WI38 (cell line): Measurements from ENCODE around the gene DAD1.
A peak's percentile ranks its signal among the peaks of the same experiment; 100 is the strongest.
"Not testable (repeated sequence)": the region's sequence is repeated elsewhere in the genome, so short reads cannot be mapped to it uniquely, and the experiment has no call there.

Experiments used
- H3K4me3 ChIP-seq: 2 replicates; pipeline ENCODE4 v1.5.1; 2011; ENCODE audit warnings: low read depth, mild to moderate bottlenecking, control low read depth, low read length
- TF ChIP-seq, protein P1 (sequence below): IDR thresholded peaks from 2 replicates; pipeline ENCODE4 v1.5.1; 2012; ENCODE audit warnings: low read depth, mild to moderate bottlenecking, control low read depth, low read length

The DAD1 gene

GRCh38 chr14:22556990-22557623 lies 31.9 kb downstream of the DAD1 start:
- H3K4me3 ChIP-seq, result peak overlapping the region; percentile 41
- TF ChIP-seq, protein P1, sequence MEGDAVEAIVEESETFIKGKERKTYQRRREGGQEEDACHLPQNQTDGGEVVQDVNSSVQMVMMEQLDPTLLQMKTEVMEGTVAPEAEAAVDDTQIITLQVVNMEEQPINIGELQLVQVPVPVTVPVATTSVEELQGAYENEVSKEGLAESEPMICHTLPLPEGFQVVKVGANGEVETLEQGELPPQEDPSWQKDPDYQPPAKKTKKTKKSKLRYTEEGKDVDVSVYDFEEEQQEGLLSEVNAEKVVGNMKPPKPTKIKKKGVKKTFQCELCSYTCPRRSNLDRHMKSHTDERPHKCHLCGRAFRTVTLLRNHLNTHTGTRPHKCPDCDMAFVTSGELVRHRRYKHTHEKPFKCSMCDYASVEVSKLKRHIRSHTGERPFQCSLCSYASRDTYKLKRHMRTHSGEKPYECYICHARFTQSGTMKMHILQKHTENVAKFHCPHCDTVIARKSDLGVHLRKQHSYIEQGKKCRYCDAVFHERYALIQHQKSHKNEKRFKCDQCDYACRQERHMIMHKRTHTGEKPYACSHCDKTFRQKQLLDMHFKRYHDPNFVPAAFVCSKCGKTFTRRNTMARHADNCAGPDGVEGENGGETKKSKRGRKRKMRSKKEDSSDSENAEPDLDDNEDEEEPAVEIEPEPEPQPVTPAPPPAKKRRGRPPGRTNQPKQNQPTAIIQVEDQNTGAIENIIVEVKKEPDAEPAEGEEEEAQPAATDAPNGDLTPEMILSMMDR, result peak; percentile 97

DNA sequence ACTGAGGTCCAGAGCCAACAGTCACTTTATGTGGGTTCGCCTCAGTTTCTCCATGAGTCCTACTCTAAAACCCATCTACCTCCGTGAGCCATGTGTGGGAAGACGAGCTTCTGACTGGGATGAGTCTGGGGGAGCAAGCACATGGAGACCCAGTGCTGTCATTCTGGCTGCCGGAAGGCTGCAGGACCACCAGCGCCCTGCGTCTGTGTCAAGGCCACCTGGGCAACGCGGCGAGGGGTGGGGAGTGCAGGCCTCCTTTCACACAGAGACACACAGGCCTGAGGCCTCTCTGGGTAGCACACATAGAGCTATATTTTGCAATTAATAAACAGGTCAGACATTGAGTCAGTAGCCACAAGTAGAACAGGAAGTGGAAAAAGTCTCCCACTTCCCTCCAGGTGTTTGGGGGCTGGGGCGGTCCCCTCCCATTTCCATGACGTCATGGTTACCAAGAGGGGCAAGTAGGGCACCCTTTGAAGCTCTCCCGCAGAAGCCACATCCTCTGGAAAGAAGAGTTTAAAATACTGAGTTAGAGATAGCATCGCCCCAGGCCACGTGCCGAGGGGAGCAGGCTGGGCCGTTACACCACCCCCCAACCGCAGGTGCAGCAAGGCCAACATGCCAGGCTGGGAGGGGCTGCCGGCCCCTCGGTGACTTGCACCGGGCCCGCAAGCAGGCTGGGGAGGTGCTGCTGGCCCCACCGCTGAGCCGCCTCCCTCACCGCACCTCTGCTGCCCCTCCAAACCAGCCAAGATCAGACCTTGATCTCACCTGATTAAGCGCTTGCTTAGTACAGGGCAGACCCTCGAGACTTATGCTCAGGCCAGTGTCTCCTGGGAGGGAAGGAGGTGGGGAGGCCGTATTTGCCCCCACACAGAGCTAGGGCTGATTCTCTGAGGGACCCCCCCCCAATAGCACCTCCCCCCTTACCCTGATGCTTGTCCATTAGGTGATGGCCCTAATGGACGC lies 32.7 kb downstream of the DAD1 start:
- H3K4me3 ChIP-seq, result no peak overlapping the region; the same call in 1 of the 2 replicates
- TF ChIP-seq, protein P1, result no peak

GRCh38 chr14:22555384-22556011 lies 33.5 kb downstream of the DAD1 start:
- TF ChIP-seq, protein P1, result no peak

GRCh38 chr14:22554498-22555383 lies 34.3 kb downstream of the DAD1 start:
- TF ChIP-seq, protein P1, result no peak
- H3K4me3 ChIP-seq, result no peak overlapping the region

More at GRCh38 chr14:22555384-22556011, 33.5 kb downstream of the DAD1 start:
- H3K4me3 ChIP-seq, result no peak overlapping the region

GRCh38 chr14:22553861-22554497 lies 35.0 kb downstream of the DAD1 start:
- H3K4me3 ChIP-seq, result not testable (repeated sequence)

GRCh38 chr14:22553445-22553844 lies 35.6 kb downstream of the DAD1 start:
- no peak overlapping the region for H3K4me3 ChIP-seq
- TF ChIP-seq, protein P1, result no peak

- H3K4me3 ChIP-seq, result no peak overlapping the region
- TF ChIP-seq, protein P1, result no peak
These were observed 36.3 kb downstream of the DAD1 start for GRCh38 chr14:22552827-22553076.
